Measurements from ENCODE around the gene ERMP1.

ERMP1 gene

DNA sequence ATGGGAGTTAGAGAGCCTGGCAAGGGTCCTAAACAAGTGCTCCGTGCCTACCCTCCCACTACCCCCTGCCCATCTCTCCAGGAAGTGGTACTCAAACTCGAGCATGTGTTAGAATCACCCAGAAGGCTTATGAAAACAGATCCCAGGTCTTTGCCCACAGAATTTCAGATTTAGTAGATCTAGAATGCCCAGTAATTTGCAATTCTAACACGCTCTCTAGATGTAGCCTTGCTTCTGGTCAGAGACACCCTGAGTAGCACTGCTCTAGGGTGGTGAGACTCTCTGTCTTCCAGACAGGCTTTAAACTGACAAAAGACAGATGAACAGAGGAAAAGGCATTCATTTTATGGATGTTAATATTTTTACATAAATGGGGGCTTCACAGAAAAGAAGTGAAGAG lies 20.7 kb upstream of the ERMP1 start:
- no peak for DNase-seq (ENCODE audit: low spot score)

GRCh38 chr9:5852987-5853386 lies 20.1 kb upstream of the ERMP1 start:
- DNase-seq (ENCODE audit: low spot score) = no peak

DNA sequence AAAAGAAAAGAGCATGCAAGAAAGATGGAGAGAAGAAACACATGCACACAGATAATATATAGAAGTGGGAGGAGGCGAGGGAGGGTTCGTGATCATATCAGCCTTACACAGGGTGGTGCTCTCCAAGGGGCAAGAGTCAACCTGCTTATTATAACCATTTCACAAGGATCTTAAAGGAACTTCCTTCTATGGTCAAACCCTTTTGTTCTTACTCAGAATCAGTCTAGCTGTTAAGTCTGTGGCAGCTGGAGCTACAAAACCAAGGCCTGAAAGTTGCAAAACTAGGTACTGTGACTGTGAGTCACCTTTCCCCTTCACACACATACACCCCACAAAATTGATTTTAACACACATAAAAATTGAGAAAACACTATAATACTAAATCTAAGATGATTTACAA lies 18.5 kb upstream of the ERMP1 start:
- DNase-seq (ENCODE audit: low spot score) = no peak

DNA sequence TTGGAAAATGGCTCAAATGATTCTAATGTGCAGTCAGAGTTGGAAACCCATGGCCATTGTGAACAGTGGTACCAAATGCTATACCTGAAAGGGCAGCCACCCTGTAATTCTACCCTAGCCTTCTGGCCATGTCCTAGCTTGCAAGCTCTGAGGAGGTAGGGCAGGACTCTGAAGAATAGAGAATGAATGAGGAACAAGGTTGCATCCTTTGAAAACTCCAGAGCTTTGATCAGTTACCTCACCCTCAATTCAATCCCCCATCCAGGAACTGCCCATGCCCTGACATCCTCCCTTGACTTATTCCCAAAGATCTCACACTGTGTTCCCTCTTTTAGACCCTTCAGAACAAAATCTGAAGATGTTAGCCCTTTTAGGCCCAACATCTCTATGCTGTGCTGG lies 17.8 kb upstream of the ERMP1 start:
- DNase-seq (ENCODE audit: low spot score) = no peak

DNA sequence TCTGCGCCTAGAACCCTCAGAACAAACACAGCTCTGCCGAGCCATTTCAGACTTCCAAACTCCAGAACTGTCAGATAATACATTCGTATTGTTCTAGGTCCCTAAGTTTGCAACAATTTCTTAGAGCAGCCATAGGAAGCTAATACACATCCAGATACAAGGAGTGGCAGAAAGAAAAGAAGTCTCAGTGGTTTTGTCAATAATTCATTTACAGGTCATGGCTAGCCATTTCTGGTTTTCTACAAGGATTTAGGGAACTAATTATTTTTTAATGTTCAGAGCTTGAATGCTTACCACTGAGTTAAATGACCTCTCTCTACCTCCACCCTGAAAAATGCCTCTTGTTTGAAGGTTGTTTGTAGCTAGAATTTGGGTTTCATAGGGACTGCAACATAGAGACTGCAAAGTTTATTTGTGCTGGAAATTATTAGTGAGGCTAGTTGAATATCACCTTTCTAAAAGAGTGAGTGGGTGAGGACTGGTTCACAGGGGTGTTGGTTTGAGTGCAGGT lies 15.5 kb upstream of the ERMP1 start:
- no peak for DNase-seq (ENCODE audit: low spot score)

DNA sequence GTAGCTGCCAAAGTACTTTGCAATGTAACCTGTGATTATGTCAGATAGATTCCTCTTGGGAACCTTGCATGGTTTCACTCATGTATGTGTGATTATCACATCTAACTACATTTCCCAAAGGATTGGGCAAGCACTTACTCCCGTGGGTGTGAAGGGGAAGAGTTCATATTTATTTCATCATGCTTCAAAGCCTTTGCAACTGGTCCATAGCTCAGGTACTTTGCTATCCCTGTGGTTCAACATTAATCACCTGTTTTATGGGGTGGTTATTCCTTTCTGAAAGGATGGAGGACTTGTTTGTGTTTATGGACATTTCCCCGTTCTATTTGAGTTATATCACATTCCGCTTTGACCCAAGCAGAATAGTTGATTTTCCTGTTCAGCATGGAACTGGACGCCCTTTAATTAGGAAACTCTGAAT lies 13.6 kb upstream of the ERMP1 start:
- no peak for DNase-seq (ENCODE audit: low spot score)

DNA sequence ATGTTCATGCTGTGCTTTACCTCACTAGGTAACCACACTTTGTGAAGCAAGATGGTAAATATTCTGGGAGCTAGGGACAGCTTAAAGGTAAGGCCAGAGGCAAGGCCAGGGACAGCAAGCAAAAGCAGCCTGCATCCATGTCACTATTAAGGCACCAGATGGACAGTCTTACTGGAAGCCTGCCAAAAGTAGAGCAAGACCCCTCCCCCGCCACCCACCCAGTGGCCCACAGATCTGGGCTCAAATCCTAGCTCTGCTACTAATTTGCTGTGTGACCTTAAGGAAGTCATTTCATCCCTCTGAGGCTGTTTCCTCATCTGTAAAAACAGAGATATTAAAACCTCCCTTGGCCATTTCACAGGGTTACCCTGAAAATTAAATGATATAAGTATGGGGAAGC lies 13.2 kb upstream of the ERMP1 start:
- DNase-seq (ENCODE audit: low spot score) = no peak

DNA sequence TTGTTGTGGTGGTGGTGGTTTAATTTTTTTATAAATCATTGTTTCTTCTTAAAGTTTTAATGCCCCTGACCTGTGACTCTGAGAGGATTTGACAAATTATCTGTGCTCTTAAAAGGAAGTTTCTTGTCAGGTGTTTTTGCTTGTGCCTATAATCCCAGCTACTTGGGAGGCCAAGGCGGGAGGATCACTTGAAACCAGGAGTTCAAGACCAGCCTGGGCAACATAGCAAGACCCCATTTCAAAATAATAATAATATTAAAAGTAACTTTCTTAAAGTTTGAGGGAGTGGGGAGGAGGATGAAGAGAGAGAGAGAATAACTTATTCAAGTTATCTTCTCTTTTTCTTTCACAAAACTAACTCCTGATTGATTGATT lies 12.2 kb upstream of the ERMP1 start:
- DNase-seq (ENCODE audit: low spot score) = no peak

DNA sequence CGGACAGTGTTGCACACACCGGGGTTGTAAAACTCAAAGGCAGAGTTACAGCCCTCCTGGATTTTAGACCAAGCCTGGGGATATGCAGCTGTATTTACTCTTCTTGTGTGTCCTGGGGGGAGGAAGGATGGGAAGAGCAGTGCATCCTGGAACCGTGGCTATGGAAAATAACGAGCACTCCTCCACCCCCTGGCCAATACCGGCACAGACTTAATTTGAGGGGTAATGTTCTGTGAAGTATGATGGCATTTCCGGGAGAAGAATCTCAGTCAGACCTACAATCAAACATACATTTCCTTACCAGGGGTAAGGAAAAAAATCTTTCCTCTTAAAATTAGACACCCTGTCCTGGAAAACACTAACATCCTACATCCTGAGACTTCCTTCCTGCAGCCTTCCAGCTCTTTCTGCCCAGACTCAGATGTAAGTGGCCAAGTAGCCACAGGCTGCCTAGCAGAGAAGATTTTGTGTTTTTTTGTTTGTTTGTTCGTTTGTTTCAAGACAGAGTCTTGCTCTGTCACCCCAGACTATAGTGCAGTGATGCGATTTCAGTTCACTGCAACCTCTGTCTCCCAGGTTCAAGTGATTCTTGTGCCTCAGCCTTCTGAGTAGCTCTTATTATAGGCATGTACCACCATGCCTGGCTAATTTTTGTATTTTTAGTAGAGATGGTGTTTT lies 11.0 kb upstream of the ERMP1 start:
- DNase-seq (ENCODE audit: low spot score) = no peak

DNA sequence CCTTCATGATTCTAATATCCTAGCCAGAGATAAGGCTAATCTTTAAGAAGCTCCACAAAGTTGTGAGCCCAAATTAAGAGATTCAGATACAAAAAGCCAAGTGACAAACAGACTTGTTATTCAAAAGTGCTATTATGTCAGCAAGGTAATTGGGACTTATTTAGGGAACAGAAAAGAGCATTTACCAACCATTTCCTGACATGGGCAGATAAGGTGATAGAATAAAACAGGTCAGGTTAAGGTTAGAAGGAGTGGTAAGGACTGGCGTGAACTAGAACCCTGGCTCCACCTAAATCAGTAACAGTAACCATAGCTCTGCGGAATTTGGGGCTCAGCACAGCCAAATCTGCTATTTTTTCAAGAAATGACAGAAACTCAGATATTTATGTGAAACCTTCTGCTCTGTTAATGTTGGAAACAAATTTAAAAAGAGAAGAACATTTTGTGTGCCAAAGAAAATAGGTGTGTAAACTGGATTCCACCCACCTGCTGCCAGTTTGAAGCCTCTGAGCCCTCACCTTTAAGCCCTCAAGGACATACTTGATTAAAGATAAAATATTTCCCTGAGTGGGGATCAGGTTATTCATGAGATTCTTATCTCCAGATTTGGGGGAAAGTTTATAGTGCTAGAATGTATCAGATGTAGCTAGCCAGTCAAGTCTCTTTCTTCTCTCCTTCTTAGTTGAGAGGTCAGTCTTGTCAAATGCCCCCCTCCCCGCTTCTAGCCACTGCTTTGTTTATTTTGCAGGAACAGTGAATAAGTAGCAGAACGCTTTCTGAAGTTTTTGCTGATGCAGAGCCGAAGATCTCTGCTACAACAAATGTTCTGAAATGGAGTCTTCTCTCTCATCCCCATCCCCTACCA lies 10.2 kb upstream of the ERMP1 start:
- DNase-seq (ENCODE audit: low spot score) = no peak

GRCh38 chr9:5841771-5842573 lies 9.1 kb upstream of the ERMP1 start:
- no peak for DNase-seq (ENCODE audit: low spot score)

DNA sequence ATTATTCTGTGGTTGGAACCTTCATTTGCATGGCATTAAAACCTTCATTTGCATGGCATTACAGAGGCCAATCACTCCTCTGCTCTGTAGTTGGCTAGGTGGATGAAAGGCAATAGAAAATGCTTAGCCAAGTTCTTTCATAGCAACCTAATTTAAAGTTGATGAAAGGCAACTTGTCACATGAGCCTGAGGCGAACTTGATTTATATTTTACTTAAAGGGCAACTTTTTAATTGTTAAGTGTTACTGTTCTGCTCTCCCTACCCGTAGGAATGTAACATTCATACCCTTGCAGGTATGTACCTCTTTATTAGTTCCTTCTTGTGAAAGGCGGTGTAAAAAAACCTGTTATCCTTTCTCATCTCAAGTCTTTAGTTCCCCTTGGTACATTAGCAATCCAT lies 7.9 kb upstream of the ERMP1 start:
- DNase-seq (ENCODE audit: low spot score) = no peak

DNA sequence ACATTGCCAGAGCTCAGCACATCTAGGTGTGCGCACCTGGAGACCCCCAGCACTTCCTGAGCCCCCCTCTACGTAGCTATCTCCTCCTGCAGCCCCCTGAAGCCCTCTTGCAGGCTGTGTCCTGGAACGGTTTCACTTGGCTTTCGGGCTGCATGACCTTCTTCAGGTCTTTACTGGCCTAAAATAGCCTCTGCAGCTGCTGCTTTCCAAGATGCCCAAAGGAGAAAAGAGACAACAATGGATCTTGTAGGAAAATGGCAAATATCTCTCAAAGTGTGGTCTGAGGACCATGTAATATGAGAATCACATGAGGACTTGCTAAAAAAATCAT lies 6.6 kb upstream of the ERMP1 start:
- no peak for DNase-seq (ENCODE audit: low spot score)

DNA sequence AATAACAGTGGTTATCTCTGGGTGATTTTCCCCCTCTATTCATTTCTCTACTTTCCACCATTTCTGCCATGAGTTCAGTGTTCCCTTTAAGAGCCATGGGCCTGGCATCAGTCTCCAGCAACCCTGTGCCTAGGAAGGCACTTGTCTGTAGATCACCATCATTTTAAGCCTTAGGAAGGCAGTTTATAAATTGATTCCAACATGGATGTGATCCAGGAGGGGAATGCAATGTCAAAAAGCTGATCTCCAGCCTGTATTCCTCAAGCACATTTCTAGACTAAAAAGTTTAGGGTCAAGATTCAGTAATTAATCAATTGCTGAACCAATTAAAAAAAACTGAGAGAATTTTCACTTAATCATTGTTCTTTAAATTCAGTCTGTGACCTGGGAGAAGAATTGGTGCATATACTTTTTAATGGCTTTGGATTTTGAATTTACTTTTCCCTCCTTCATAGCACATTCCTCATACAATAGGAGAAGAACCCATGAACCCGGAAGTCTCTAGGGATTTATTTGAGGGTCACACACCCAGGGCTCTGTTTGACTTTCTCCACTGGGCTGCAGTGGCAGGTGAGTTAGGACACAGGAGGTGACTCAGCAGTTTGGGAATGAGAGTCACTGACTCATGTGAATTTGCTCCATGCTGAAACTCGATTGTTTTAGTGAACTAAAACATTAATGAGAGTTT lies 6.1 kb upstream of the ERMP1 start:
- DNase-seq (ENCODE audit: low spot score) = peak; percentile 22

DNA sequence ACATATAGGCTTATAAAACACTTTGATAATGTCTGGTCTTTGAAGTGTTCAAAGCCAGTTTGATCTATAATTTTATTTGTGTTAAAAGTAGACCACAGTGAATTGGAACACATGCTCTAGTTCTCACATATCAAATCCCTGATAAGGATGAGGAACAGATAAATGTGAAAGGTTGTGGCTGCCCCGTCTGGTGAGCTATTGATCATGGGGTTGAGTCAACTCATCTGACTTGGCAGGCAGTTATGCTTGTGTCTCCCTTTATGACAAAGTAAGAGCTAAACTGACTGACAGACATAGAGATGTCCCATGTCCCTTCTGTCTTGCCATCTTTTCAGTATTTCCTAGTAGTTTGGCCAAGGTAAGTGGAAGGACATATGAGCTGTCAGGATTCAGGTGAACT lies 2.9 kb upstream of the ERMP1 start:
- no peak for DNase-seq (ENCODE audit: low spot score)

DNA sequence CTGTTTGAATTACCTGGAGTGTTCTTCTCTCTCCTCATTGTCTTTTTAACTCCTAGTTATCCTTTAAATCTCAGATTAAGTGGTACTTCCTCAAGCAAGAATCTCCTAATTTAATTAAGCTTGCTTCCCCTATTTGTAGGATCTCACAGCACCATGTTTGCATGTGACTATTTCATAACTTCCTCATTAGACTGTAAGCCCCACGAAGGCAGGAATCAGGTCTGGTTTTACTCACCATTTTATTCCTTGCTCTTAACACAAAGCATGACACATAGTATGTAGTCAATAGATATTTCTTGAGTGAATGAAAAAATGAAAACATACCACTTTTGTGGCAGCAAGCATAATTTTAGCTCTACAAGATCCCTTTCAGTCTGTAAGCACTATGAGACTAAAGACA lies 1.3 kb upstream of the ERMP1 start:
- no peak for DNase-seq (ENCODE audit: low spot score)

DNA sequence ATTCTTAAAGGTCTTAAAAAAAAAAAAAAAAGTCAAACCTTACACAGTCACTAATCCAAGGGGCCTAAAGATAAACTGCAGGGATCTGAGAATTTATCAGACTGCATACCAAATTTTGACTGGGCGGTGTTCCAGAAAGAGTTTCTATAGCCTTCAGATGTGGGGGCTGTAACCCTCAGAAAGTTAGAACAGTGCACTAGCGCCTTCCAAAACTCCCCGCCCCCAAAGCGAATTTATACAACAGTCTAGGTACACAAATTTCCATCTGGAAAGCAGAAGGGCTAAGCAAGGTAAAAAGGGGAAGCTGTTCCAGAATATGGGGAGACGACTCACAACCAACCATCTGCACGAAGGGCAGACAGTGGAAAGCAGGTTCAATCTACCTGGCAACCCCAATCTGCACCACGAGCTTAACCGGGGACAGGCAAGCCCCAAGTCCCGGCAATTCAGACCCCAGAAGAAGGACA lies 813 bp downstream of the ERMP1 start:
- DNase-seq (ENCODE audit: low spot score) = no peak

DNA sequence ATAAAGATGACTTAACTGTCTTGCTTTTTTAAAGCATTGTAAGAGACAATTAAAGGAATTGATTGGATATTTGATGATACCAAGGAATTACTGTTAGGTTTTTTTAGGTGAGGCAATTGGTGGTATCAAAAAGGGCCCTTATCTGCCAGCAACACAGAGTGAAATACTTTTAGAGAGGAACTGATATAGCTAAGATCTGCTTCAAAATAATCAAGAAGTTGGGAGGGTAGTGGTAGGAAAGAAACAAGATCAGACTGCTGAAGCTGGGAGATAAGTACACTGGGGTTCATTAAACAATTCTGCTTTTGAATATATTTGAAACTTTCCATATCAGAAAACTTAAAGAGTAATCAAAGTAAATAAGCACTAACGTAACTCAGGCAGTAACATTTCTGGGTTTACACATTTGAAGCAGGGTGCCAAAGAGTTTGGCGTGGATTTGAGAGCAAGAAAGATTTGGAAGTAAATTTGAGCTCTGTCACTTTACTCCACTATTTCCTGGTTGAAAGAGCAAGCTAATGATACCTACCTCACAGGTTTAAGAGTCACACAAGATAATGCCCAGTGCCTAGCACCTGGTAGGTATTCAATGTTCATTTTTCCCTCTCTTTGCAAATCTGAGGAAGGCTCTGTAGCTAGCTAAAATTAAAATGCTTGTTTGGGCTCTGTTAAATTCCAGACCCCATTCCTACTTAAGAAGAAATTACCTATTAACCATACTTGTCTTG lies 6.9 kb downstream of the ERMP1 start:
- DNase-seq (ENCODE audit: low spot score) = no peak

GRCh38 chr9:5825223-5825622 lies 7.7 kb downstream of the ERMP1 start:
- DNase-seq (ENCODE audit: low spot score) = no peak

DNA sequence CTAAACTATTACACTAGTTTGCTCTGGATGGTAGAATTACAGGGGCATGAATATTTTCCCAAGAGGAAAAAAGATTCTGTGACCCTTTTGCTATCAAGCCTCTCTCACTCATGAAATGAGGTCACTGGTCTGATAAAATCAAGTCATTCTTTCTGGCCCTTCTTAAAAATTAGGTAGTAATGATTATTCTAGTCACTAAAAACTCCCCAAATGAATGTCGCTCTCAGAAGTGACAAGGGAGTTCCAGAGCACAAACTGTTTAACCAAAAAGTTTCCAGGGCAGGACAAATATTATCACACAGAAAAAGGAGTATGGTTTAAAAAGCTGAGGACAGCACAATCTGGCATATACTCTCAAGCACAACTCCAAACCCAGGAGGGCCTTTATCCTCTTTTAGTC lies 12.5 kb downstream of the ERMP1 start:
- DNase-seq (ENCODE audit: low spot score) = no peak

- DNase-seq (ENCODE audit: low spot score) = no peak
These were observed 13.7 kb downstream of the ERMP1 start for GRCh38 chr9:5819174-5819573.
